Dendritic cell treated with granulocyte-macrophage colony-stimulating factor and Interleukin-4, amounts not matched to agents 40 ng/mL and 50 ng/mL, for 4 days (primary cell): Measurements from ENCODE around the gene FAM168B.

Experiments used
- H3K27ac Mint-ChIP-seq: one replicate; pipeline ENCODE4 v1.8.0; 2022; ENCODE audit warnings: mild to moderate bottlenecking, mixed read lengths
- H3K27me3 Mint-ChIP-seq: one replicate; pipeline ENCODE4 v1.8.0; 2022; ENCODE audit warnings: mild to moderate bottlenecking, mixed read lengths
- H3K36me3 Mint-ChIP-seq: one replicate; pipeline ENCODE4 v1.8.0; 2022; ENCODE audit warnings: low read depth, mixed read lengths
- H3K4me1 Mint-ChIP-seq: one replicate; pipeline ENCODE4 v1.8.0; 2022; ENCODE audit warnings: low read depth, mixed read lengths
- H3K4me3 Mint-ChIP-seq: one replicate; pipeline ENCODE4 v1.8.0; 2022; ENCODE audit warnings: mild to moderate bottlenecking, moderate library complexity, mixed read lengths
- H3K9me3 Mint-ChIP-seq: one replicate; pipeline ENCODE4 v1.8.0; 2022; ENCODE audit warnings: mixed read lengths
- intact Hi-C: fragments of 100-400 bp; cut with micrococcal nuclease; formaldehyde crosslinking; loops from one replicate; pipeline ENCODE4 v1.15.0; 2022

Gene FAM168B

DNA sequence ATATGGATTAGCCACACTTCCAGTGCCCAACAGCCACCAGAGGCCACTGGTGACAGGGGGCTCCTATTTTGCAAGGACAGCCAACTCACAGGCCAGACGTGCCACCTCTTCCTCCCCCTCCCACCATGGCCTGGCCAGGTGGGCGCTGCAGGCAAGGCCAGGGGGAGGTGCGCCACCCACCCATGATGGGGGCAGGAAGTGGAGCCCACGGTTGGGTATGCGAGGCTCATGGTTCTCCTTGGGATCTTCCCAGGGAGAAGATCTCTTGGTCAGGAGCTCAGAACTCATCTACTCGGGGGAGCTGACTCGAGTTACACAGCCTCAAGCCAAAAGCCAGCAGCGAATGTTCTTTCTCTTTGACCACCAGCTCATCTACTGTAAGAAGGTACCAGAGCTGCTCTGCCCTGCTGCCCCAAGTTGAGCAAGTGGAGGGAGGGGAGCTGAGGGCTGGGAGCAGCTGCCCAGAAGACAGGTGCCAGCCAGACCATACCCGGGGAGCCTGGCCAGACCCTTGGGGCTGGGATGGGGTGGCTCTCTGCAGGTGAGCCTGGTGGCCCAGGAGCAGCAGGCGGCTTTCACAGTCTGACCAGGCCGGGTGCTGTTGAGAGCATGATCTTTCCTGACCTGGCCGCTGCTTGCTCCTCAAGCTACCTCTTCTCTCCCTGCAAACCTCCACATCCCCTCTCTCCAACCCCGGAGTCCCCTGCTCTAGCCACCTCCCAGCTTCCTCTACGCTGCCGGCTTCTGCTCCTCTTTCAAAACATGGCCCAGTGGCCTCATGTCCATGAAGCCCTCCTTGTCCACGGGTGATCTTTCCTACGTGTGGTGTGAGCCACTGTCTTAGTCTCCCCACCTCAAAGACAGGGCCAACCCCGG lies 49.8 kb downstream of the FAM168B start:
- H3K27me3 Mint-ChIP-seq, result peaks cover 39% of the 10 kb centered on the region
- H3K9me3 Mint-ChIP-seq, result no peaks in the 10 kb centered on the region
- H3K4me1 Mint-ChIP-seq, result no peaks in the 10 kb centered on the region
- peaks cover 26% of the 10 kb centered on the region for H3K36me3 Mint-ChIP-seq
- H3K4me3 Mint-ChIP-seq, result no peak overlapping the region
- no peak overlapping the region for H3K27ac Mint-ChIP-seq
- intact Hi-C loops, result no loop called here

DNA sequence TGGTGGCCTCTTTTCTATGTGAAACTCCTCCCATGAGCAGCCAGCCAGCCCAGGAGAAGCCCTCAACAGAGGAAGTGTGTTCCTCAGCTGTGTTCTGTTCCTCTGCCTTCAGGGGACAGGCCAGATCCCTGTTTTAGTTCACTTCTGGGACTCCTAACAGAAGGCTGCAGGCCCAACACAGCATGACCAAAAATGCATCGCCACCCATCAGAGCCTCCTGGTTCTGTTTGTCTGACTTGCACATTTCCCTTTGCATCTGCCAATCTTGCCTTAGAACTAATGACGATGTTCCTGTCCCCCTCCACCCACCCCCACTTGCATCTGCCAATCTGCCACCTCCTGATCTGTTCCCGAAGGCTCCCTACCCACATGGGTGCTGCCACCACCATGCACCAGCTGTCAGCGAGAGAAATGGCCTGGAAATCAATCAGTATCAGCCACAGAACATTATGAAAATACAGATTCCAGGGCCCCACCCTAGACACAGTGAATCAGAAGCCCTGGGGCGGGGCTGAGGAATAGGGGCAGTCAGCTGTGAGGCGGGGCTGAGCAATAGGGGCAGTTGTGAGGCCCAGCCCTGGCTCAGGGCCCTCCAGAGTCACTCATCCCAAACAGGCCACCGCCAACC lies 51.0 kb downstream of the FAM168B start:
- peaks cover 14% of the 10 kb centered on the region for H3K36me3 Mint-ChIP-seq
- H3K9me3 Mint-ChIP-seq, result no peaks in the 10 kb centered on the region
- H3K4me3 Mint-ChIP-seq, result no peak overlapping the region
- H3K4me1 Mint-ChIP-seq, result no peaks in the 10 kb centered on the region
- H3K27ac Mint-ChIP-seq, result no peak overlapping the region
- peaks cover 51% of the 10 kb centered on the region for H3K27me3 Mint-ChIP-seq
- intact Hi-C loops, result no loop called here

DNA sequence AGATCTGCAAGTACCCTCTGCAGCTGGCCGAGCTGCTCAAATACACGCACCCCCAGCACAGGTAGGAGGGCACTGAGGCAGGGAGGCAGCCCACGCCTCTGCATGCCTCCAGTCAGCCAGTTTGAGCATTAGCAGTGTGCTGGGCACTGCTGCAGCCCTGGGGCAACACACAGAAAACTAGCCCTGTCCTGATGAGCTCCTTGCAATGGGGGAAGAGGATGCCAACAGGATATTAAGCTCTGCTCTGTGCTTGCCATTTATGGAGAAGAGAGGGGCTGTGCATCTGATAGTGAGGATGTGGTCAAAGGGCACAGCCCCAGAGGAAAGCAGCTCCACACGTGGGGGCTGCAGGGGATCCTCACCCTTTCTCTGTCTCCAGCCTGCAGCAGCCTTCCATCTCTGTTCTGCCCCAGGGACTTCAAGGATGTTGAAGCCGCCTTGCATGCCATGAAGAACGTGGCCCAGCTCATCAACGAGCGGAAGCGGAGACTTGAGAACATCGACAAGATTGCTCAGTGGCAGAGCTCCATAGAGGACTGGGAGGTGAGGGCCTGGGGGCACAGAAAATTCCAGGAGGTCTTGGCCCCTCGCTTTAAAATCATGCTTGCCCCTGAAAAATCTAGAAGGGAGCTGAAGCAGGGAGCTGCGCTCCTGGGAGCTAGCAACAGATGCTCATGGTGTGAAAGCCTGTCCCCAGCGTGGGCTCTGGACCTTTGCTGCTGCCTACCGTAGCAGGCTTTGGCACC lies 51.7 kb downstream of the FAM168B start:
- Mint-ChIP-seq H3K4me3 (no peak overlapping the region), H3K9me3 (no peaks in the 10 kb centered on the region), H3K27me3 (peaks cover 58% of the 10 kb centered on the region), H3K36me3 (peaks cover 8% of the 10 kb centered on the region), H3K4me1 (no peaks in the 10 kb centered on the region), H3K27ac (no peak overlapping the region)
- intact Hi-C loops, result no loop called here

GRCh38 chr2:131040661-131041401 lies 52.4 kb downstream of the FAM168B start:
- peaks cover under 1% of the 10 kb centered on the region for H3K36me3 Mint-ChIP-seq
- no peaks in the 10 kb centered on the region for H3K9me3 Mint-ChIP-seq
- H3K27me3 Mint-ChIP-seq, result peaks cover 65% of the 10 kb centered on the region
- no peak overlapping the region for H3K27ac Mint-ChIP-seq
- H3K4me3 Mint-ChIP-seq, result no peak overlapping the region
- no peaks in the 10 kb centered on the region for H3K4me1 Mint-ChIP-seq
- intact Hi-C loops, result no loop called here

GRCh38 chr2:131039908-131040660 lies 53.2 kb downstream of the FAM168B start:
- H3K36me3 Mint-ChIP-seq, result no peaks in the 10 kb centered on the region
- H3K27me3 Mint-ChIP-seq, result peaks cover 73% of the 10 kb centered on the region
- no peaks in the 10 kb centered on the region for H3K4me1 Mint-ChIP-seq
- no peaks in the 10 kb centered on the region for H3K9me3 Mint-ChIP-seq
- intact Hi-C loops, result no loop called here
- H3K4me3 Mint-ChIP-seq, result no peak overlapping the region
- no peak overlapping the region for H3K27ac Mint-ChIP-seq

DNA sequence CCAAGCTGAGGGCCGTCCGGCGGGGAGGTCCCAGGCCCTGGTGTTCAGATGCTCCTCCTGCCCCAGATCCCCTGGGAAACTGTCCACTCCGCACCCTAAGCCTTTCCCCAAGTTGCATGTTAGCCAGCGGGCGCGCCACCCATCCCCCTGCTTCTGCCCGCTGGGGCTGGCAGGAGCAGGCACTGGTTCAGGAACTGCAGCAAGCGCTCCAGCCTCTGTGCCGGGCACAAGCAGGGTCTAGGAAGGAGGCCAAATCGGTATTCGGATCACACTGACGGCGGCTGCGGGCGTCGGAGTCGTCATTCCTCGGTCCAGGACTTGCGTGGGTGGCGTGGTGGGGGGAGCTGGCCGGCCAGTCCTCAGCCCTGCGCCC lies 53.7 kb downstream of the FAM168B start:
- Mint-ChIP-seq H3K4me3 (no peak overlapping the region), H3K4me1 (no peaks in the 10 kb centered on the region), H3K27ac (no peak overlapping the region), H3K27me3 (peaks cover 76% of the 10 kb centered on the region), H3K36me3 (no peaks in the 10 kb centered on the region), H3K9me3 (no peaks in the 10 kb centered on the region)
- intact Hi-C loops, result no loop called here

DNA sequence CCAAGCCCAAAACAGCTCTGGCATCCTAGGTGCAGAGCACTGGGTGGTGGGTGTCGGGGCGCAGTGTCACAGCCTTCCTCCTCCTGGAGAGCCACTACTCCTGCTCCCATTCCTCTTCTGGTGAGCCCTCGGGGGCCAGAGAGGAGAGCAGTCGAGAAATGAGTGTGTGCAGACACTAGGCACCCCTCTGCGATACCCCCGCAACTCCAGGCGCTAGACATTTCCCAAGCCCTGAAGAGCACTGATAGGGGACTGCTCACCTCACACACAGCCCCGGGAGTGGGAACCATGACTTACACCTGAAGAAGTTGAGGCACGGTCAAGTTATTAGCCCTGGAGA lies 54.2 kb downstream of the FAM168B start:
- intact Hi-C loops, result no loop called here
- Mint-ChIP-seq H3K36me3 (no peaks in the 10 kb centered on the region), H3K27ac (no peak overlapping the region), H3K27me3 (peaks cover 80% of the 10 kb centered on the region), H3K4me3 (no peak overlapping the region), H3K9me3 (no peaks in the 10 kb centered on the region), H3K4me1 (no peaks in the 10 kb centered on the region)

- intact Hi-C loops, result no loop called here
- Mint-ChIP-seq H3K4me1 (no peaks in the 10 kb centered on the region), H3K27me3 (peaks cover 86% of the 10 kb centered on the region), H3K9me3 (no peaks in the 10 kb centered on the region), H3K27ac (no peak overlapping the region), H3K36me3 (no peaks in the 10 kb centered on the region), H3K4me3 (no peak overlapping the region)
These were observed 54.8 kb downstream of the FAM168B start for GRCh38 chr2:131038258-131039100.

DNA sequence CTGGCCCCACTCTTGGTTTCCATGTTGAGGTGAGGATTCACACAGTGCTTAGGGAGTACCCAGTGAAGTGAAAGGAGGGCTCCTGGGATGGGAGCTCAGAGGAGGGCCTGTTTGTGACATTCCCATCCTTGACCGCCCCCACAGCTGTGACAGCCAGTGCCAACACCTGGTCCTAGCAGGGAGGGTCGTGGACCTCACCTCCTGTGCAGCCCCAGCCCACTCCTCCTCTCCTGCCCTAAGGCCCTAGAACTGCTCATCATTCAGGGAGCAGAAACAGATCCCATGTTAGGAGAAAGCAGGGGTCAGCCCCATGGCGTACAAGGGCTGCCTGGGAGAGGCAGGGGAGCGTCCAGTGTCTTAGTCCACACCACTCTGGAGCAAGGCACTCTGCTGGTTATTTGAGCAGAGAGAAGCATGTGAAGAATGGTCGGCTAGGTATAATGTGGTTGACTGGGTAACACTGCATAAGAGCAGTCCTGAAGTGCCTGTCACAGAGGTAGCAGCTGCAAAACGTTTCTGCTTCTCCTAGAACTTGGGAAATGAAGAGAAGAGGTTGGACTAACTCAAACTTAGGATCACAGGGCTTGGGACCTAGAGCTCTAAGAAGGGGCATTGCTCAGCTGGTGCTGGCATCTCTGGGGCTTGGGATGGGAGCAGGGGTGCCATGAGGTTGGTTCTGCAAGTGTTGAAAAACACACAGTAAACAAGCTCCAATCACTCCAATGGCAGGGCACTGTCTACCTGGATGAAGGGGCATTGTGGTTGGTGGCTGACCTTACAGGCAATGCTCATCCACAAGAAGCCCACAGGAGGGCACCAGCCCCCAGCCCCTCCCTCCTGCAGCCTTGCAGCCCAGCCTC lies 55.6 kb downstream of the FAM168B start:
- no peaks in the 10 kb centered on the region for H3K4me1 Mint-ChIP-seq
- peaks cover 95% of the 10 kb centered on the region for H3K27me3 Mint-ChIP-seq
- intact Hi-C loops, result no loop called here
- H3K4me3 Mint-ChIP-seq, result no peak overlapping the region
- no peak overlapping the region for H3K27ac Mint-ChIP-seq
- H3K36me3 Mint-ChIP-seq, result no peaks in the 10 kb centered on the region
- H3K9me3 Mint-ChIP-seq, result no peaks in the 10 kb centered on the region

- H3K4me3 Mint-ChIP-seq, result no peak overlapping the region
- no peaks in the 10 kb centered on the region for H3K4me1 Mint-ChIP-seq
- intact Hi-C loops, result no loop called here
- no peaks in the 10 kb centered on the region for H3K36me3 Mint-ChIP-seq
- no peak overlapping the region for H3K27ac Mint-ChIP-seq
- peaks cover 91% of the 10 kb centered on the region for H3K27me3 Mint-ChIP-seq
- H3K9me3 Mint-ChIP-seq, result no peaks in the 10 kb centered on the region
These were observed 56.4 kb downstream of the FAM168B start for GRCh38 chr2:131036696-131037397.

DNA sequence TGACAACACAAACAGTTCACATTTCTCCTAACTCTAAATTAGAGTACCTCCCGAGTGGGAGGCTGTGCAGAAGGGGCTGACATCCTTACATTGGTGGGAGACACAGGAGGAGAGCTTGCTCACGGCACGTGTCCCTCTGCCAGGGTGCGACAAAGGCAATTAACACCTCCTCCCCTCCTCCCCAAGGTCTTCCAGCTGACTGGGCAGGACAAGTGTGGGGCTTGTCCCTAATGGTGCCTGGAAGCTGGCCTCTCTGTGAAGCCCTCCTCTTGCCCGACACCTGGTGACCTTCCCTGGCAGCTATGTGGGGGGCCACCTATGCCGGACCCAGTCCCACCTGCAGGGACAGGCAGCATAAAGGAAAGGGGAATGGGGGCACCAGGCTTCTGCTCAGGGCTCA lies 57.0 kb downstream of the FAM168B start:
- H3K9me3 Mint-ChIP-seq, result no peaks in the 10 kb centered on the region
- H3K36me3 Mint-ChIP-seq, result no peaks in the 10 kb centered on the region
- H3K4me3 Mint-ChIP-seq, result no peak overlapping the region
- peaks cover 86% of the 10 kb centered on the region for H3K27me3 Mint-ChIP-seq
- H3K27ac Mint-ChIP-seq, result no peak overlapping the region
- no peaks in the 10 kb centered on the region for H3K4me1 Mint-ChIP-seq
- intact Hi-C loops, result no loop called here

DNA sequence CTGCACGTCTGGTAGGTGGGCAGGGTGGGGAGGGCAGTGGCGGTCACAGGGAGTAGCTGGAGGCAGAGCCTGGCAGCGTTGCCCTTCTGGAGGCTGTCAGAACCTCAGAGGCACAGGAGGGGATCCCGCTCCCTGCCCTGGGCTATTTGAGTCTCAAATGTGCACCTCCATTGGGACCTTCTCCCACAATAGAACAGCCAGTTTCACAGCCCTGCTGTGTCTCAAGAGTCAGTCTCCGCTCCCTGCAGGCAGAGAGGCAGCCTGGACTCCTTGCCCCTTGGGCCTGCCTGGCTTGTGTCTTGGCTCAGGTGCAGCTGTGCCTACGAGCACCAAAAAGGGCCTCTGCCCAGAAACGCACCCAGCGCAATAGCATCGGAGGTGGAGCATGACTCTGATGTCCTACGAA lies 57.4 kb downstream of the FAM168B start:
- H3K27me3 Mint-ChIP-seq, result peaks cover 81% of the 10 kb centered on the region
- intact Hi-C loops, result no loop called here
- H3K36me3 Mint-ChIP-seq, result no peaks in the 10 kb centered on the region
- no peak overlapping the region for H3K4me3 Mint-ChIP-seq
- H3K27ac Mint-ChIP-seq, result no peak overlapping the region
- H3K4me1 Mint-ChIP-seq, result no peaks in the 10 kb centered on the region
- no peaks in the 10 kb centered on the region for H3K9me3 Mint-ChIP-seq
